NCI-H748 treated with DMSO at 0.1 percent for 48 hours (cell line): ENCODE results near the gene CRTC1.

ENCODE experiments used
- DNase-seq: peaks from one replicate; lab custom pipeline; 2025; lab: John Stamatoyannopoulos, UW

Gene CRTC1, protein sequence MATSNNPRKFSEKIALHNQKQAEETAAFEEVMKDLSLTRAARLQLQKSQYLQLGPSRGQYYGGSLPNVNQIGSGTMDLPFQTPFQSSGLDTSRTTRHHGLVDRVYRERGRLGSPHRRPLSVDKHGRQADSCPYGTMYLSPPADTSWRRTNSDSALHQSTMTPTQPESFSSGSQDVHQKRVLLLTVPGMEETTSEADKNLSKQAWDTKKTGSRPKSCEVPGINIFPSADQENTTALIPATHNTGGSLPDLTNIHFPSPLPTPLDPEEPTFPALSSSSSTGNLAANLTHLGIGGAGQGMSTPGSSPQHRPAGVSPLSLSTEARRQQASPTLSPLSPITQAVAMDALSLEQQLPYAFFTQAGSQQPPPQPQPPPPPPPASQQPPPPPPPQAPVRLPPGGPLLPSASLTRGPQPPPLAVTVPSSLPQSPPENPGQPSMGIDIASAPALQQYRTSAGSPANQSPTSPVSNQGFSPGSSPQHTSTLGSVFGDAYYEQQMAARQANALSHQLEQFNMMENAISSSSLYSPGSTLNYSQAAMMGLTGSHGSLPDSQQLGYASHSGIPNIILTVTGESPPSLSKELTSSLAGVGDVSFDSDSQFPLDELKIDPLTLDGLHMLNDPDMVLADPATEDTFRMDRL

GRCh38 chr19:18683109-18683957 lies at the start of gene CRTC1:
Gene CRTC1, plus strand, starts transcription at chr19:18683680. Its CDS starts 23 bp downstream, at chr19:18683703.
- peak; percentile 55 for DNase-seq

DNA sequence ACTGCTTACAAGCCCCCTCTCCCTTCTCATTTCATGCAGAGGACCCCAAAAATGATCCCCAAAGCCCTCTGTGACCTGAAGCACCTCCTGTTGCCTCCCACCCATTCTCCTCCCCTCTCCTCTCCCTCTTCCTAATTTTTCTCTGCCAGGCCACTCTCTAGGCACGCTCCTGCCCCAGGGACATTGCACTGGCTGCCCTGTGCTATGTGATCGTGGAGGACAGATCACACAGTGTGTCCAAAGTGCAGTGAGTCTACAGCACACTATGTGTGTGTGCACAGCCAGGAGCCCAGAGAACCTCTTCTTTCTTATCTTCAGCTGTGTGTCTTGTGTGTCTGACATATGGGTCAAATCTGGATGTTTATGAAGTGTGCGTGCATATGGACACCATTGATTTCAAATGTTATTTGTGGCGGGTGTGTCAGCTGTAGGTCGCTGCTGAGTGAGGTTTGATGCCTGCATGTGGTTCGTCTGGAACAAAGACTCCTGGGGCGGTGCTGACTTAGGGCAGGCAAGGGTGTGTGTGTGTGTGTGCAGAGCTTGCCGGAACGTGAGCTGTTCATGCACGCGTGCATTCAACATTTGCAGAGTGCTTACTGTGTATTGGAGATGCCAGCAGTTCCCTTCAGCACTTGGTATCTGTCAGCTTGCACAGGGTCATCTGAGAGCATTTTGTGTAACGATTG lies 48.7 kb upstream of the CRTC1 start:
- DNase-seq: no peak

GRCh38 chr19:18635831-18636182 lies 47.7 kb upstream of the CRTC1 start:
- no peak for DNase-seq

GRCh38 chr19:18636183-18636968 lies 47.1 kb upstream of the CRTC1 start:
- DNase-seq: peak; percentile 86

- no peak for DNase-seq
These were observed 46.4 kb upstream of the CRTC1 start, which contains the start of gene KLHL26 for GRCh38 chr19:18636969-18637629. Gene KLHL26, plus strand, starts transcription at chr19:18637028. Its CDS starts 27 bp downstream, at chr19:18637055.

GRCh38 chr19:18637673-18638630 lies 45.5 kb upstream of the CRTC1 start:
- peak; percentile 3 for DNase-seq

DNA sequence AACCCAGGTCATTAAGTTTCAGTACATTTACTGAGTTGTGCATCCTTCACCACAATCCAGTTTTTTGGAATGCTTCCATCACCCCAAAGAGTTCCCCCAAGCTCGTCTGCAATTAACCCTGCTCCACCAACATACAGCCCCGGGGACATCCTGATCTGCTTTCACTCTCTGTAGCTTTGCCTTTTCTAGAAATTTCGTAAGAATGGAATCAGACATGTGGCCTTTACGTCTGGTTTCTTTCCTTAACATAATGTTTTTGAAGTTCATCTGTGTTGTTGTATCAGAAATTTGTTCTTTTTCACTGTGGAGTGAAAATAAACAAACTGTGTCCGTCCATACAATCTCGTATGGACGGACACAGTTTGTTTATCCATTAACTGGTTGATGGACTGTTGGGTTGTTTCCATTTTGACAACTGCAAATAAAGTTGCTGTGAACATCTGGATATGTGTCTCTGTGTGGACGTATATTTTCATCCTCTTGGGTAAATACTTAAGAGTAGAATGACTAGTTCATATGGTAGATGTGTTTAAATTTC lies 43.7 kb upstream of the CRTC1 start:
- DNase-seq: no peak

DNA sequence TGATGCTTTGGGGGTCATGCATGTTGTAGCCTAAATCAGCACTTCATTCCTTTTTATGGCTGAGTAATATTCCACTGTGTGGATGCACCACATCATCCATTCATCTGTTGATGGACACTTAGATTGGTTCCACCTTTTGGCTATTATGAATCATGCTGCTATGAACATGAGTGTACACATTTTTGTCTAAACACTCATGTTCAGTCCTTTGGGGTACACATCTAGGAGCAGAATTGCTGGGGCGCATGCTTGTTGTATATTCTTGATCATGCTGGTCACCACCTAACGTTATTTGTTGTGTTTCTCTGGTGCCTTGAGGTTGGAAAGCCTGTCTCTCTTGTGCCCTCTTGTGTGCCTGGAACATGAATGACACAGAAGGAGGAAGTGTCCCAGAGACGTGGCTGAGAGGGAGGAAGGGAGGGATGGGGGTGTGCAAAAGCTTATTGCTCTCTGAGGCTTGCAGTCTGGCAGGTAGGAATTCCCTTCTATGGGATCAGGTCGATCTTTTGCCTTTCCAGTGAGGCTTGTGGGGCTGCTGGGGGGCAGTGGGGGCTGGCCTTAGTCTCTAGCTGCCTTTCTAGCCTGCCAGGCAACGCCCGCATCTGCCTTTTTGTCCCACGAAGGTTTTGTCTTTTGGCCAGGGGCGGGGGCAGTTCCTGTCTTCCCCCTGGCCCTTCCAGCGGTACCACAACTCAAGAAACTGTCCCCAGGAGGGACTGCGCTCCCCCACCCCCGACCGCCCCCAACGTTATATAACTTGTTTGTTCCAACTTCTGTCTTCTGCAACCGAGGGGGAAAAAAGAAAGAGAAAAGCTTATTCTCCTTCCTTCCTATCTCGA lies 39.1 kb upstream of the CRTC1 start:
- DNase-seq: no peak

GRCh38 chr19:18645035-18645511 lies 38.4 kb upstream of the CRTC1 start:
- DNase-seq: no peak

DNA sequence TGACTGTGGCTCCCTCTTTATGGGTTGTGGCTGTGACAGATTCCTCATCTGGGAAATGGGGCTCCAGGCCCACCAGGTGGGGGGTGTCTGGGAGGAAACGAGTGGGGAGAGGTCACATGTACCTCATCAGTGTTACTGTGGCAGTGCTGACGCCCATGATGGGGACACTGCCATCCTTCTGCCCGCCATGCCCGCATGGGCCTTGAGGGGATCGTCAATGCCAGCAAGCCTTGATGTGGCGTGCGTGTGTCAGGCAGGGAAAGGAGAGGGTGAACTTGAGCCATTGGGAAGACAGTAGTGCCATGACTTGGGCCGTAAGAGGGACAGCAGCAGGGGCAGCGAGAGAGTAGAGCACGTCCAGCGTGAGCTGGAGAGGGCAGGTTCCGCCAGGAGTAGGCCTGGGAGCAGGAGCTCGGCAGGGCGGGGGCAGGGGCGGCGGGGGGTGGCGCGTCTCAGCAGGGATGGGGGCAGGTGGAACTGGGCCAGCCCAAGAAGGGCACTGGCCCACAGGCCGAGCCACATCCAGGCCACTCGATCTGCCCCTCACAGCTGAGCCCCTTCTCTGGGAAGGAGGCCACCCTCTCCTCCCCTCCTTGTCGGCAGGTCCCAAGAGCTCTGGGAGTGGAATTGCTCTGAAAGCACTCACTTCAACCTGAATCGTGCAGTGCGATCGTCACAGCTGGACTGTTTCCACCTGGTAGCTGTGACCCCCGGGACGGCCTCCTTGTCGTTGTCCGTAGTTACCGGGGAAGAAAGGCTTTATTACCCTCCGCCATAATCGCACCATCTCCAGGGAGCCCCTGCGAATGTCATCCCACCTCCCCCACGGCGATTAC lies 36.7 kb upstream of the CRTC1 start:
- DNase-seq: no peak

- DNase-seq: no peak
These were observed 36.1 kb upstream of the CRTC1 start for GRCh38 chr19:18647371-18647767.

DNA sequence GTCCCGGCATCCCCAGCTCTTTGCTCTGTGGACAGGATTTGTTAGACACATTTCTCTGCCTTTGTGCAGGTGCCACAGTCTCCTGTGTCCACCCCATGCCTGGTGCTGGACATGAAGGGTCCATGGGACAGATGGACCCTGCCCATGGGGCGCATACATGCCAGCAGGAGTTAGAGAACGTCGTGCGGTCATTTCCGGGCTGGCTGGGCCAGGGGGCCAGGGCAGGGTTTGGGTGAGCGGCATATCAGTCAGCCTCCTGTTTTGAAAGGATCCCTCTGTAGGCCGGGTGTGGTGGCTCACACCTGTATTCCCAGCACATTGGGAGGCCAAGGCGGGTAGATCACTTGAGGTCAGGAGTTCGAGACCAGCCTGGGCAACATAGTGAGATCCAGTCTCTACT lies 35.7 kb upstream of the CRTC1 start:
- DNase-seq: no peak

DNA sequence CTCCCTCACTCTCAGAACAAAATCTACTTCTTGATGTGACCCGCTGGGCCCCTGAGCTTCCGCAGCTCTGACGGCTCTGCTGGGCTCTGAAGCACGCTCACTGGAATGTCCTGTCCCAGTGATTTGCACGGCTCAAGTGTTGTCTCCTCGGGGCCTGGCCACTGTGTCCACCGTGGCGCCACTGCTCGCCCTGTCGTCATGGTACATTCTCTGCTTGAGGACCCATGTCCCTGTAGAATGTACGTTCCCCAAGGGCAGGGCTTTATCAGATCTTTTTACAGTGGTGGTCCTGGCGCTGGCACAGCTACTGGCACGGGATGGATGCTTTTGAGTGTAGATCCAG lies 34.5 kb upstream of the CRTC1 start:
- DNase-seq: no peak

DNA sequence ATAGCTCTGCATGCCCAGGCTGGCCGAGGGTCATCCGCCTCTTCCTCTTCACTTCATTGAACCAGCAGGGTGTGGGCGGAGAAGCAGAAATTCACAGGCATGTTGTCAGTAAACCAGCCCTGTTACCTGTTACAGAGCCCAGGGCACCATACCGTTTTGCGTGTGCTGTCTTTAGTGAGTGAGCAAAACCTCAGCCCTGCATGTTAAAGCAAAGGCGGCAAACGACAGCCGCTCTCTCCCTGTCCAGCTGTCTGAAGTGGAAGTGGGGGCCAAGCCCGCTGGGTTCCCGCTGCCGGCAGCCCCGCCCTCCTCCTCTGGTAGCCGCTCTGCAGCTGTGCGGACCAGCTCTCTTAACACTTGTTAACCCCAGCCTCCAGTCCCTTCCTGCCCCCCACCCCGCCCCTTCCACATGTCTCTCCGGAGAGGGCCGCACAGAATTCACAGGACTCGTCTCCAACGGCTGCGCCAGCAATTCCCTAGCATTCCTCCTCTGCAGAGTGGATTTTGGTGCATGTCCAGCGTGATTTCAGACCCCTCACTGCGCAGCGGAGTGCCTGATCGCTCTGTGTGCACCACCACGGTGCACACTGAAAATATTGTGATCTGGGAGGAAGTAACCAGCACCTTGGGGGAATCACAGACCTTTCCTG lies 34.0 kb upstream of the CRTC1 start:
- no peak for DNase-seq

- DNase-seq: no peak
These were observed 33.5 kb upstream of the CRTC1 start for GRCh38 chr19:18650021-18650390.

DNA sequence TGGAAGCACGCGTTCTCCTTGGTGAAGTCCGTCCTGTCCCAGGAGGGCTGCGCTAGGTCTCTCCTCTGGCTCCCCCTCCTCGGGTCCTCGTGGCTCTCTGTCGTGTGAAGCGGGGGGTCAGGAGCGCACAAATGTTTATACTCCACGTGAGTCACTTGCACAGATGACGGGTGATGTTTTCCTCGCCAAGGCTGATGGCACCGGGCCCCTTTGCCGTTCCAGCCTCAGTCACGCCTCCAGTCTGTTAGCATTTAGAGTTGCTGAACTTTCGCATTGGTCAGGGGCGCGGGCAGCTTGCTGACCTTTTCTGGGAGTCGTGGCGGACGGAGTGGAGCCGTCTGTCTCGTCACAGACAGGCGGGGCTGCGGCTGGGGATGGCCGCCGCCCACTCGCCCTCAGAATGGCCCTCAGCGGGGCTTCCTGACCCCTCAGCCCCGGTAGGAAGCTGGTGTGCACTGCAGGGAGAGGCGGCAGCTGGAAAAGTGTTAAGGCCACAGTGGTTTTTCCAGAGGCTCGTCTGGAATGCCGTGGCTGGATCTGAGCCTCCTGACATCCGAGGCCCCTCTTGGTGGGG lies 32.9 kb upstream of the CRTC1 start:
- no peak for DNase-seq

DNA sequence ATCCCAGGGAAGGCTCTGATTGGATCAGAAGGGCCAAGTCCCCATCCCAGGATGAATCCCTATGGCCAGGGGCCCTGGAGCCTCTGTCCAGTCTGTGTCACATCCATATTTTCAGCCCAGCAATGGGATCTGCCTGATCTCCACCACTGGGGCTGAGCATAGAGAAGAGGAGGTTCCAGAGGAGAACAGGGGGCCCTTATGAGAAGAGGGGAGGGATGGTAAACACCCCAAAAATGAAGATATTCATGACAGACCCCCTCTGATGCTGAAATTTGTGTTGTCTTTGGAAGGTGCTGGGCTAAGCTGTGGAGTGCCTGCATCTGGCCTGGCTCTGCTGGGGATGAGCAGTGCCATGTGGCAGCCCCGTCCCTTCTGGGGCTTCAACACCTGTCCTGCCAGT lies 32.2 kb upstream of the CRTC1 start:
- DNase-seq: no peak
